Natural killer cell (primary cell): ENCODE measurements around the gene SPINT1. TPM values are rescaled to one million over a fixed set of nuclear protein-coding genes. Genes with fewer than 3 reads are reported as not detected.

Experiments used
- ATAC-seq, 3 donors: fragments of 150-1000 bp in 2 of 3; fragments of 200-7000 bp in 1 of 3; cut with Tn5 transposase; 1 replicate in 1 of 3; 2 replicates in 2 of 3; pipeline ENCODE4 v1.10.0; 2021; ENCODE audit warnings: mild to moderate bottlenecking in 2 of 3, moderate library complexity in 2 of 3
- DNase-seq, 2 donors: peaks; one replicate each; pipeline versions ENCODE4 v3.0.0 to v3.0.0-alpha.2; 2013 to 2021; ENCODE audit warnings: mixed read lengths in 1 of 2
- H3K27ac ChIP-seq: one replicate; pipeline ENCODE4 v1.5.1; 2013; ENCODE audit warnings: mild to moderate bottlenecking, low read length
- H3K27me3 ChIP-seq: one replicate; pipeline ENCODE4 v1.6.1; 2013; ENCODE audit warnings: low read length; ENCODE audit not compliant: control insufficient read depth, insufficient read depth
- H3K36me3 ChIP-seq: one replicate; pipeline ENCODE4 v1.6.1; 2013; ENCODE audit warnings: low read length; ENCODE audit not compliant: control insufficient read depth, insufficient read depth
- H3K4me1 ChIP-seq: one replicate; pipeline ENCODE4 v1.6.1; 2013; ENCODE audit warnings: low read length; ENCODE audit not compliant: control insufficient read depth, insufficient read depth
- H3K4me3 ChIP-seq: one replicate; pipeline ENCODE4 v1.5.1; 2013; ENCODE audit warnings: low read length
- H3K9me3 ChIP-seq: one replicate; pipeline ENCODE4 v1.6.1; 2013; ENCODE audit warnings: low read length; ENCODE audit not compliant: control insufficient read depth, insufficient read depth
- H3K27ac Mint-ChIP-seq, 2 donors: one replicate each; pipeline ENCODE4 v1.8.0; 2022; ENCODE audit warnings: mild to moderate bottlenecking in 2 of 2, mixed read lengths in 2 of 2, moderate library complexity in 1 of 2
- H3K27me3 Mint-ChIP-seq, 2 donors: one replicate each; pipeline ENCODE4 v1.8.0; 2022; ENCODE audit warnings: low read depth in 2 of 2, mixed read lengths in 2 of 2
- H3K36me3 Mint-ChIP-seq: one replicate; pipeline ENCODE4 v1.8.0; 2022; ENCODE audit warnings: mixed read lengths
- H3K4me1 Mint-ChIP-seq, 2 donors: one replicate each; pipeline ENCODE4 v1.8.0; 2022; ENCODE audit warnings: mixed read lengths in 2 of 2
- H3K4me3 Mint-ChIP-seq: one replicate; pipeline ENCODE4 v1.8.0; 2022; ENCODE audit warnings: mild to moderate bottlenecking, moderate library complexity, mixed read lengths
- H3K9me3 Mint-ChIP-seq, 2 donors: one replicate each; pipeline ENCODE4 v1.8.0; 2022; ENCODE audit warnings: mixed read lengths in 2 of 2
- WGBS: methylation state at CpG from one replicate; pipeline ENCODE4 v1.1.7; 2013; ENCODE audit warnings: missing lambda C conversion rate; ENCODE audit not compliant: insufficient coverage; 5-methylcytosine and 5-hydroxymethylcytosine counted together
- intact Hi-C: fragments of 100-400 bp; cut with micrococcal nuclease; formaldehyde crosslinking; loops from one replicate; pipeline ENCODE4 v1.14.2; 2022
- total RNA-seq, 4 donors: library from RNA; stranded (reverse); fragments of 120-200 nt in 1 of 4; gene quantifications; one replicate each; pipeline versions ENCODE4 v1.2.3 to v1.2.4, GENCODE V29; 2013 to 2022
- TF ChIP-seq, protein P1 (sequence below): fragments of 200-600 bp; IDR thresholded peaks from one replicate; pipeline ENCODE4 v1.8.0; 2022; ENCODE audit warnings: antibody characterized with exemption

The SPINT1 gene
- total RNA-seq, 3 donors from 2014 or later (not counting 1 experiment from before 2014, with no cell fraction given) = 0.41 to 3.1 (median 1.7) TPM

DNA sequence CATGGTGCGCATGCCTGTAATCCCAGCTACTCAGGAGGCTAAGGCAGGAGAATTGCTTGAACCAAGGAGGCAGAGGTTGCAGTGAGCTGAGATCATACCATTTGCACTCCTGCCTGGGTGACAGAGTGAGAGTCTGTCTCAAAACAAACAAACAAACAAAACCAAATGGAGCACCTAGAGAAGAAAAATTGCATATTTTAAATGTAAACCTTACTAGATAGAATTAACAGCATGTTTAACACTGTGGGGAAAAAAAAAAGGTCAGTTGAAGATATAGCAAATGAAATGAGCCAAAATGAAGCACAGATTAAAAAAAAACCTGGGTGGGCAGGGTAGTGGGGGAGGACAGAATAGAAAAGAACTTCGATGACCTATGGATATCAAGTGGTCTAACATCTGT lies 22.7 kb upstream of the SPINT1 start:
- no peak overlapping the region for H3K4me3 Mint-ChIP-seq
- no peaks in the 10 kb centered on the region for H3K36me3 ChIP-seq
- no peaks in the 10 kb centered on the region for H3K27me3 Mint-ChIP-seq
- no peaks in the 10 kb centered on the region for H3K4me1 Mint-ChIP-seq
- H3K4me3 ChIP-seq = no peak overlapping the region
- H3K27ac ChIP-seq = no peak overlapping the region
- no peaks in the 10 kb centered on the region for H3K4me1 ChIP-seq
- H3K27me3 ChIP-seq = no peaks in the 10 kb centered on the region
- DNase-seq = no peak
- TF ChIP-seq, protein P1, sequence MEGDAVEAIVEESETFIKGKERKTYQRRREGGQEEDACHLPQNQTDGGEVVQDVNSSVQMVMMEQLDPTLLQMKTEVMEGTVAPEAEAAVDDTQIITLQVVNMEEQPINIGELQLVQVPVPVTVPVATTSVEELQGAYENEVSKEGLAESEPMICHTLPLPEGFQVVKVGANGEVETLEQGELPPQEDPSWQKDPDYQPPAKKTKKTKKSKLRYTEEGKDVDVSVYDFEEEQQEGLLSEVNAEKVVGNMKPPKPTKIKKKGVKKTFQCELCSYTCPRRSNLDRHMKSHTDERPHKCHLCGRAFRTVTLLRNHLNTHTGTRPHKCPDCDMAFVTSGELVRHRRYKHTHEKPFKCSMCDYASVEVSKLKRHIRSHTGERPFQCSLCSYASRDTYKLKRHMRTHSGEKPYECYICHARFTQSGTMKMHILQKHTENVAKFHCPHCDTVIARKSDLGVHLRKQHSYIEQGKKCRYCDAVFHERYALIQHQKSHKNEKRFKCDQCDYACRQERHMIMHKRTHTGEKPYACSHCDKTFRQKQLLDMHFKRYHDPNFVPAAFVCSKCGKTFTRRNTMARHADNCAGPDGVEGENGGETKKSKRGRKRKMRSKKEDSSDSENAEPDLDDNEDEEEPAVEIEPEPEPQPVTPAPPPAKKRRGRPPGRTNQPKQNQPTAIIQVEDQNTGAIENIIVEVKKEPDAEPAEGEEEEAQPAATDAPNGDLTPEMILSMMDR = no peak
- H3K27ac Mint-ChIP-seq = no peak overlapping the region
- no peaks in the 10 kb centered on the region for H3K36me3 Mint-ChIP-seq
- ATAC-seq = no peak
- intact Hi-C loops = no loop called here
- H3K9me3 Mint-ChIP-seq = no peaks in the 10 kb centered on the region
- WGBS = 88% methylated on average over 2 of the region's 2 CpGs
- H3K9me3 ChIP-seq = no peaks in the 10 kb centered on the region

DNA sequence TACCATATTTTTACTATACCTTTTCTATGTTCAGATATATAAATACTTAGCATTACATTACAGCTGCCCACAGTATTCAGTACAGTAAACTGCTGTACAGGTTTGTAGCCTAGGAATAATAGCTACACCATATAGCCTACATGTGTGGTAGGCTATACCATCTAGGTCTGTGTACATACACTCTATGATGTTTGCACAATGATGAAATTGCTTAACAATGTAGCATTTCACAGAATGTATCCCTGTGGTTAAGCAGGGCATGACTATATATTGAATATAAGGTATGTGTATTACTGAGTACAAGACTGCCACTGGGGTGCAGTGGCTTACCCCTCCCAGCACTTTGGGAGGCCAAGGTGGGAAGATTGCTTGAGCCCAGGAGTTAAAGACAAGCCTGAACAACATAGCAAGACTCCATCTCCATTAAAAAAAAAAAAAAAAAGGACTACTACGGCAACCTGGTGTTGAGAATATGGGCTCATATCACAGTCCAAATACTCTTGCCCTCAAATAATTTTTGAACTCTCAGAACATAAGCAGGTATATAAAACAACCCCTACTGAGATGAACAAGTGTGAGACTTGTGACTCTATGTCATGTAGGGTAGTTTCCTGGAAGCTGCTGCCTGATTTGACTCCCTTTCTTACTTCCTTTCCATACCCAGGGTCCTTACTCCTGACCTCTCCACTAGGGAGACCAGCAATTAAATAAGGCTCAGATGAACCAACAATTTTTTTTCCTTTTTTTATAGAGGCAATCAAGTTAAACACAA lies 20.1 kb upstream of the SPINT1 start:
- H3K27ac Mint-ChIP-seq = no peak overlapping the region
- Histone ChIP-seq H3K27me3 (no peaks in the 10 kb centered on the region), H3K4me3 (no peak overlapping the region), H3K36me3 (no peaks in the 10 kb centered on the region), H3K27ac (no peak overlapping the region), H3K9me3 (no peaks in the 10 kb centered on the region), H3K4me1 (no peaks in the 10 kb centered on the region)
- no CpG with 5 or more reads among the region's 1 CpG for WGBS
- H3K4me1 Mint-ChIP-seq = no peaks in the 10 kb centered on the region
- TF ChIP-seq, protein P1 = no peak
- no peak for DNase-seq
- H3K4me3 Mint-ChIP-seq = no peak overlapping the region
- no peaks in the 10 kb centered on the region for H3K36me3 Mint-ChIP-seq
- intact Hi-C loops = no loop called here
- no peaks in the 10 kb centered on the region for H3K9me3 Mint-ChIP-seq
- ATAC-seq = no peak
- H3K27me3 Mint-ChIP-seq = peaks cover 0 to 3% of the 10 kb centered on the region in 2 donors

DNA sequence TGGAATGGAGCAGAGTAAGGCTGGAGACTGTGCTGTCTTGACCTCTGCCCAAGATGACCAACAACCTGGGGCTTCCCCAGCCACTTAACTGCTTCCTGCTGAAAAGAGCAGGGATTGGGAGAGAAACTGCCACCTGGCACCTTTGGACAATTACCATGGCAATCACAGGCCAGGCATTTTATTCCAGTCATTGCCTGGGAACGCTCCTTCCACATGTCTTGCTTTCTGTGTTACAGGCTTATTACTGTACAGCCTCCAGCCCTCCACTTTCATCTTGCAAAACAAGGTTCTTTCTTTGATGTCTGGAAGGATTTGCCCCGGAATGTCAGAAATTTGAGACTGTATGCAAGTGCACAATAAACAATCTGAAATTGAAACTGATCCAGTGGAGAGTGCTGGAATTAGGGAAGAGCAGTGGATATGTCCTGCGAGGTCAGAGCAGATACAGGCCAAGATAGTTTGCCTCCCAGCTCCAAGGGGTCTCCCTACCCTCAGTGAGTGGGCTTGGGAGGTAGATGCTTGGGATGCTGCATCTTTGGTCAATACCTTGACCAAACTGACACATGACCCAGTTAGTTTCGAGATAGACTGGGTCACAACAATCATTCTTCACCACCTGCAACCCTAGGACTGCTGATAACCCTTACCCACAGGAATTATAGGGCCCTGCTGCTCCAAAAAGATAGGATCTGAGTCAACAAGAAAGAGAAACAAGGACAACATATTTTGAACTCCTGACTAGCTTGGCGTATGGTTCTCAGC lies 18.0 kb upstream of the SPINT1 start:
- no peak overlapping the region for H3K27ac ChIP-seq
- no peaks in the 10 kb centered on the region for H3K36me3 ChIP-seq
- no peaks in the 10 kb centered on the region for H3K27me3 ChIP-seq
- H3K27me3 Mint-ChIP-seq = peaks cover 0 to 3% of the 10 kb centered on the region in 2 donors
- TF ChIP-seq, protein P1 = no peak
- intact Hi-C loops = no loop called here
- WGBS = 78% methylated on average over 5 of the region's 5 CpGs
- DNase-seq (no peak), ATAC-seq (no peak)
- no peak overlapping the region for H3K27ac Mint-ChIP-seq
- H3K4me1 Mint-ChIP-seq = no peaks in the 10 kb centered on the region
- no peaks in the 10 kb centered on the region for H3K4me1 ChIP-seq
- H3K4me3 Mint-ChIP-seq = no peak overlapping the region
- no peak overlapping the region for H3K4me3 ChIP-seq
- H3K9me3 Mint-ChIP-seq = no peaks in the 10 kb centered on the region
- H3K36me3 Mint-ChIP-seq = no peaks in the 10 kb centered on the region
- no peaks in the 10 kb centered on the region for H3K9me3 ChIP-seq
